ENCODE results near the gene LGI1.

The LGI1 gene

GRCh38 chr10:93813507-93814465 lies 56.0 kb downstream of the LGI1 start:
- no peak overlapping the region for H3K4me3 ChIP-seq (ENCODE audit: low read depth, low read length)
- TF ChIP-seq CTCF (conservative IDR thresholded peaks at IDR 0.05; ENCODE audit: low read depth, low read length) = peak; percentile 69
- DNase-seq (ENCODE audit: low read depth) = peak; percentile 41

- TF ChIP-seq CTCF (conservative IDR thresholded peaks at IDR 0.05; ENCODE audit: low read depth, low read length) = no peak
- peak; percentile 5 for DNase-seq (ENCODE audit: low read depth)
- no peak overlapping the region for H3K4me3 ChIP-seq (ENCODE audit: low read depth, low read length)
These were observed 57.8 kb downstream of the LGI1 start for GRCh38 chr10:93815304-93816096.

- TF ChIP-seq CTCF (conservative IDR thresholded peaks at IDR 0.05; ENCODE audit: low read depth, low read length) = peak; percentile 91
- DNase-seq (ENCODE audit: low read depth) = peak; percentile 74
- no peak overlapping the region for H3K4me3 ChIP-seq (ENCODE audit: low read depth, low read length)
These were observed 58.5 kb downstream of the LGI1 start for GRCh38 chr10:93816123-93816747.

GRCh38 chr10:93818086-93818485 lies 60.4 kb downstream of the LGI1 start:
- DNase-seq (ENCODE audit: low read depth) = no peak
- H3K4me3 ChIP-seq (ENCODE audit: low read depth, low read length) = no peak overlapping the region
- no peak for TF ChIP-seq CTCF (conservative IDR thresholded peaks at IDR 0.05; ENCODE audit: low read depth, low read length)

GRCh38 chr10:93819520-93819919 lies 61.8 kb downstream of the LGI1 start:
- DNase-seq (ENCODE audit: low read depth) = no peak
- H3K4me3 ChIP-seq (ENCODE audit: low read depth, low read length) = no peak overlapping the region
- no peak for TF ChIP-seq CTCF (conservative IDR thresholded peaks at IDR 0.05; ENCODE audit: low read depth, low read length)

- DNase-seq (ENCODE audit: low read depth) = no peak
- no peak for TF ChIP-seq CTCF (conservative IDR thresholded peaks at IDR 0.05; ENCODE audit: low read depth, low read length)
These were observed 62.7 kb downstream of the LGI1 start for GRCh38 chr10:93820434-93820833.

More at GRCh38 chr10:93820434-93820833, 62.7 kb downstream of the LGI1 start:
- H3K4me3 ChIP-seq (ENCODE audit: low read depth, low read length) = no peak overlapping the region

Measured in choroid plexus epithelial cell (primary cell).